PC-3 (cell line): ENCODE data around the gene ELF2. TPM values are rescaled to one million over a fixed set of nuclear protein-coding genes. Genes with fewer than 3 reads are reported as not detected.

Source experiments
- ATAC-seq: fragments of 200-7000 bp; cut with Tn5 transposase; 2 replicates; pipeline ENCODE4 v1.9.1; 2020; ENCODE audit warnings: mild to moderate bottlenecking, moderate library complexity
- BruUV-seq: library from RNA; stranded (reverse); fragments of 400-500 nt; replicated peaks from 2 replicates; lab custom pipeline; 2021; lab: Mats Ljungman, UMichigan
- CTCF ChIA-PET: fragments of 300-600 bp; sonication (Branson Sonifier 250); formaldehyde crosslinking; loops from one replicate; lab custom pipeline; 2022; ENCODE audit warnings: antibody characterized with exemption; lab: Charles Lee
- POLR2A ChIA-PET: fragments of 300-600 bp; sonication (Branson Sonifier 250); formaldehyde crosslinking; loops from one replicate; lab custom pipeline; 2022; ENCODE audit warnings: antibody characterized with exemption; ENCODE audit not compliant: unreplicated experiment; lab: Charles Lee
- DNase-seq: peaks from one replicate; pipeline ENCODE4 v3.0.0-alpha.2; 2015
- H2AFZ ChIP-seq: fragments of 300-600 bp; sonication (generic); 2 replicates; pipeline ENCODE4 v1.6.0; 2016; ENCODE audit warnings: antibody characterized with exemption, low read length
- H3F3A ChIP-seq: fragments of 300-600 bp; sonication (generic); one replicate; pipeline ENCODE4 v1.6.0; 2017; ENCODE audit warnings: antibody characterized with exemption, low read length, control low read depth, mild to moderate bottlenecking; ENCODE audit not compliant: unreplicated experiment
- H3K27ac ChIP-seq: fragments of 300-600 bp; sonication (generic); 2 replicates; pipeline ENCODE4 v1.5.1; 2016; ENCODE audit warnings: mild to moderate bottlenecking, low read length
- H3K27me3 ChIP-seq: fragments of 300-600 bp; sonication (generic); 2 replicates; pipeline ENCODE4 v1.6.1; 2016; ENCODE audit warnings: low read length, mixed read lengths
- H3K36me3 ChIP-seq: fragments of 300-600 bp; sonication (generic); 2 replicates; pipeline ENCODE4 v1.6.1; 2016; ENCODE audit warnings: low read depth, mixed run types, low read length, mixed read lengths
- H3K4me1 ChIP-seq: fragments of 300-600 bp; sonication (generic); 2 replicates; pipeline ENCODE4 v1.5.1; 2016; ENCODE audit warnings: low read length; ENCODE audit not compliant: insufficient read depth
- H3K4me2 ChIP-seq: fragments of 300-600 bp; sonication (generic); 2 replicates; pipeline ENCODE4 v1.6.0; 2016; ENCODE audit warnings: low read length
- H3K4me3 ChIP-seq: fragments of 300-600 bp; sonication (generic); 2 replicates; pipeline ENCODE4 v1.5.1; 2016; ENCODE audit warnings: mild to moderate bottlenecking, low read length, mixed read lengths
- H3K79me2 ChIP-seq: fragments of 300-600 bp; sonication (generic); 2 replicates; pipeline ENCODE4 v1.6.1; 2017; ENCODE audit warnings: low read length, mixed read lengths
- H3K9ac ChIP-seq: fragments of 300-600 bp; sonication (generic); 2 replicates; pipeline ENCODE4 v1.6.0; 2016; ENCODE audit warnings: mild to moderate bottlenecking, low read length
- H3K9me2 ChIP-seq: fragments of 300-600 bp; sonication (generic); replicated peaks from 2 replicates; pipeline ENCODE4 v1.6.1; 2016; ENCODE audit warnings: mixed run types, low read length, mixed read lengths
- H3K9me3 ChIP-seq: fragments of 300-600 bp; sonication (generic); 2 replicates; pipeline ENCODE4 v1.6.1; 2016; ENCODE audit warnings: low read length, mixed read lengths
- H4K20me1 ChIP-seq: fragments of 300-600 bp; sonication (generic); 2 replicates; pipeline ENCODE4 v1.6.1; 2016; ENCODE audit warnings: low read length, mixed read lengths
- CTCF ChIP-seq: fragments of 300-600 bp; sonication (generic); conservative IDR thresholded peaks from 2 replicates; pipeline ENCODE4 v1.5.1; 2017; ENCODE audit warnings: antibody characterized with exemption, low read depth, mild to moderate bottlenecking, low read length
- EZH2 ChIP-seq: fragments of 300-600 bp; sonication (generic); IDR thresholded peaks from one replicate; pipeline ENCODE4 v1.6.1; 2017; ENCODE audit warnings: antibody characterized with exemption, mild to moderate bottlenecking, low read length; ENCODE audit not compliant: unreplicated experiment
- EZH2phosphoT487 ChIP-seq: fragments of 300-600 bp; sonication (generic); IDR thresholded peaks from 2 replicates; pipeline ENCODE4 v1.6.1; 2018; ENCODE audit warnings: mild to moderate bottlenecking, antibody characterized with exemption, low read length, borderline replicate concordance
- intact Hi-C: fragments of 100-400 bp; cut with micrococcal nuclease; formaldehyde crosslinking; loops from 2 replicates; pipeline ENCODE4 v1.9.0; 2023
- total RNA-seq: library from RNA; depleted of rRNA; stranded (reverse); fragments of >200 nt; gene quantifications from 2 replicates; pipeline ENCODE4 v1.2.3, GENCODE V29; 2014

ELF2 gene
- total RNA-seq, 1 experiment from 2014 or later, result 18.5 TPM

DNA sequence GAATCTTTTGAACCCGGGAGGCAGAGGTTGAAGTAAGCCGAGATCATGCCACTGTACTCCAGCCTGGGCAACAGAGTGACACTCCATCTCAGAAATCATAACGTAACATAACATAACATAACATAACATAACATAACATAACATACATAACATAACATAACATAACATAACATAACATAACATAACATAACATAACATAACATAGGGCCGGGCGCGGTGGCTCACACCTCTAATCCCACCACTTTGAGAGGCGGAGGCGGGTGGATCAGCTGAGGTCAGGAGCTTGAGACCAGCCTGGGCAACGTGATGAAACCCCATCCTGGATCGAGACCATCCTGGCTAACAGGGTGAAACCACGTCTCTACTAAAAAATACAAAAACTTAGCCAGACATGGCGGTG is 84.7 kb downstream of the ELF2 start:
- ATAC-seq (no peak), DNase-seq (no peak)
- intact Hi-C loops, result no loop called here
- H3K4me2 ChIP-seq, result no peak overlapping the region
- BruUV-seq, result no TSS peak
- H3K27me3 ChIP-seq, result no peaks in the 10 kb centered on the region
- H3K79me2 ChIP-seq, result no peaks in the 10 kb centered on the region
- H3K36me3 ChIP-seq, result no peaks in the 10 kb centered on the region
- TF ChIP-seq EZH2, result no peak
- TF ChIP-seq CTCF, result no peak
- no peak for TF ChIP-seq EZH2phosphoT487
- no peak overlapping the region for H3K9ac ChIP-seq
- no peaks in the 10 kb centered on the region for H4K20me1 ChIP-seq
- no peak overlapping the region for H2AFZ ChIP-seq
- H3K4me3 ChIP-seq, result no peak overlapping the region
- ChIA-PET POLR2A (no interaction called here), CTCF (no interaction called here)
- H3K9me3 ChIP-seq, result no peaks in the 10 kb centered on the region
- no peaks in the 10 kb centered on the region for H3K4me1 ChIP-seq
- H3K9me2 ChIP-seq, result no peaks in the 10 kb centered on the region
- H3F3A ChIP-seq, result no peaks in the 10 kb centered on the region
- no peak overlapping the region for H3K27ac ChIP-seq

- CTCF ChIA-PET, result interaction anchor here (2.1 kb wide), 1 partner anchor 55 kb away, joined by 9 read pairs; no protein-coding TSS in a partner anchor
- H4K20me1 ChIP-seq, result peaks cover 16% of the 10 kb centered on the region; the same call in 1 of the 2 replicates
- no peaks in the 10 kb centered on the region for H3F3A ChIP-seq
- peaks cover 13% of the 10 kb centered on the region; the same call in 1 of the 2 replicates for H3K4me1 ChIP-seq
- peak overlapping the region; percentile 85 for H3K4me3 ChIP-seq
- no peak for TF ChIP-seq EZH2
- peak; percentile 56 for TF ChIP-seq CTCF
- TF ChIP-seq EZH2phosphoT487, result no peak
- no peaks in the 10 kb centered on the region for H3K27me3 ChIP-seq
- no peaks in the 10 kb centered on the region; the same call in 1 of the 2 replicates for H3K36me3 ChIP-seq
- intact Hi-C loops, result loop anchor here (1.0 kb wide), 1 partner anchor 55 kb away; no protein-coding TSS in a partner anchor
- no peaks in the 10 kb centered on the region for H3K9me3 ChIP-seq
- POLR2A ChIA-PET, result no interaction called here
- BruUV-seq, result no TSS peak
- ATAC-seq, result no peak
- H2AFZ ChIP-seq, result peak overlapping the region; percentile 87
- no peaks in the 10 kb centered on the region for H3K9me2 ChIP-seq
- DNase-seq, result peak; percentile 19
- H3K27ac ChIP-seq, result no peak overlapping the region
- H3K9ac ChIP-seq, result peak overlapping the region; percentile 97
- H3K79me2 ChIP-seq, result peaks cover 37% of the 10 kb centered on the region
- H3K4me2 ChIP-seq, result peak overlapping the region; percentile 97
Measured at GRCh38 chr4:139085141-139085540, 91.9 kb downstream of the ELF2 start.

DNA sequence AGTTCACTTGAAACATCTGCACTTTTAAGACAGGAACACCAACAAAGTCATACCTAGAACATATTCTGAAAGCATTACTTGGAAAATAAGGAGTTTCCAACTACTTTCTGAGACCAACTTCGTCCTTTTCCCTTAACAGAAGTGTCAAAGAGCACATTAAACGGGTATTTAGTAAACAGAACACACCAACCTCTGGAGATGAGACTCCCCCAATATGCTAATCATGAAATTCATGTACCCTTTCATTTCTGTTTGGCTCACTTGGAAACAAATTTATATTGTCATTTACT is 92.3 kb downstream of the ELF2 start:
- H3K27ac ChIP-seq, result peak overlapping the region; percentile 90
- H3F3A ChIP-seq, result no peaks in the 10 kb centered on the region
- no peak for DNase-seq
- intact Hi-C loops, result loop anchor here (1.0 to 5.0 kb wide), 3 partner anchors 54 to 218 kb away; partner anchors contain the start of genes ELF2, NAA15 and NDUFC1
- H3K9me3 ChIP-seq, result no peaks in the 10 kb centered on the region
- peak overlapping the region; percentile 87 for H2AFZ ChIP-seq
- no peaks in the 10 kb centered on the region; the same call in 1 of the 2 replicates for H3K36me3 ChIP-seq
- no peaks in the 10 kb centered on the region for H3K27me3 ChIP-seq
- no peak for TF ChIP-seq CTCF
- TF ChIP-seq EZH2, result no peak
- peaks cover 41% of the 10 kb centered on the region for H3K79me2 ChIP-seq
- peak overlapping the region; percentile 97 for H3K4me2 ChIP-seq
- no TSS peak for BruUV-seq
- peak overlapping the region; percentile 85 for H3K4me3 ChIP-seq
- peaks cover 16% of the 10 kb centered on the region; the same call in 1 of the 2 replicates for H4K20me1 ChIP-seq
- ATAC-seq, result no peak
- ChIA-PET CTCF (interaction anchor here (1.0 kb wide), 1 partner anchor 54 kb away, joined by 4 read pairs; no protein-coding TSS in a partner anchor), POLR2A (no interaction called here)
- H3K4me1 ChIP-seq, result peaks cover 13% of the 10 kb centered on the region; the same call in 1 of the 2 replicates
- H3K9ac ChIP-seq, result peak overlapping the region; percentile 97
- H3K9me2 ChIP-seq, result no peaks in the 10 kb centered on the region
